Left lung (tissue), 10 donors: ENCODE measurements around the gene LRRN2. TPM values are rescaled to one million over a fixed set of nuclear protein-coding genes. Genes with fewer than 3 reads are reported as not detected.

Experiments used
- ATAC-seq: fragments of 200-7000 bp; cut with Tn5 transposase; one replicate; pipeline ENCODE4 v1.9.1; 2020; ENCODE audit warnings: moderate library complexity
- DNase-seq, 4 donors: peaks; one replicate each; pipeline ENCODE4 v3.0.0-alpha.2; 2013 to 2020
- H3K27ac ChIP-seq, 2 donors: fragments of 200-600 bp; sonication (generic) in 1 of 2; one replicate each; pipeline versions ENCODE4 v1.5.0 to v1.8.0; 2020 to 2021
- H3K27me3 ChIP-seq, 2 donors: fragments of 200-600 bp; sonication (generic) in 1 of 2; one replicate each; pipeline versions ENCODE4 v1.5.0 to v1.8.0; 2020 to 2021
- H3K36me3 ChIP-seq, 2 donors: fragments of 200-600 bp; sonication (generic) in 1 of 2; one replicate each; pipeline versions ENCODE4 v1.5.0 to v1.8.0; 2020 to 2021
- H3K4me1 ChIP-seq, 2 donors: fragments of 200-600 bp; one replicate each; pipeline ENCODE4 v1.8.0; 2021
- H3K4me3 ChIP-seq, 2 donors: fragments of 200-600 bp; sonication (generic) in 1 of 2; one replicate each; pipeline versions ENCODE4 v1.5.0 to v1.8.0; 2020 to 2021; ENCODE audit warnings: mild to moderate bottlenecking in 1 of 2
- H3K9me3 ChIP-seq, 2 donors: fragments of 200-600 bp; sonication (generic) in 1 of 2; one replicate each; pipeline versions ENCODE4 v1.5.0 to v1.8.0; 2020 to 2021
- intact Hi-C, 2 donors: fragments of 100-400 bp; cut with DNase I; formaldehyde crosslinking; loops; one replicate each; pipeline versions ENCODE4 v1.11.2 to v1.14.2; 2022
- polyA plus RNA-seq, 6 donors: library from polyadenylated mRNA; unstranded; fragments of 120-200 nt; gene quantifications; one replicate each; pipeline ENCODE4 v1.2.1, GENCODE V29; 2013; ENCODE audit not compliant: insufficient read length in 6 of 6
- total RNA-seq, 2 donors: library from RNA; stranded (reverse); fragmentation: NEBNext Ultra II Directional; extraction: Animal tissue kit (Norgen Biotek cat#: 25700); gene quantifications; one replicate each; pipeline ENCODE4 v1.2.1, GENCODE V29; 2021
- TF ChIP-seq, protein P1 (sequence below), 2 donors: fragments of 200-600 bp; sonication (generic) in 1 of 2; IDR thresholded peaks; one replicate each; pipeline versions ENCODE4 v1.5.0 to v1.8.0; 2021; ENCODE audit warnings: antibody characterized with exemption in 2 of 2
- donor health status: DM: no; HTN: yes; CAD: no.
- donor health status: DM: no; HTN: no; CAD: no.

LRRN2 gene
- total and polyA plus RNA-seq, 8 donors: 1.6 to 7.1 (median 2.0) TPM

DNA sequence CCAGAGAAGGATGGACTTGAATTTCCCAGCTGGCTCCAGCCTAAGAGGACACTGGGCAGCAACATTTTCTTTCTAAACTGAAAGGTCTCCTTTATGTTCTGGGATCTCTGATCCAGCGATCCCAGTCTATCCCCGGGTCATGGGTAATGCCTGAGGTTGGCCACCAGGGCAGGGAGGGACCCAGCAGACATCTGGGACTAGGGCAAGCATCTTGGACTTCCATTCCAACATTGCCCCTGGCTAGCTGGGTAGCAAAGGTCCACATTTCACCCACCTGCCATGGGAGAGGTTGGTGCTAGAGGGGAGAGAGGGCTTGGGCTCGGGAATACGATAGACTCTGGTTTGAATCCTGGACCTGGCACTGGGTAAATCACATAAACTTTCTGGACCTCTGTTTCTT is 84.6 kb downstream of the LRRN2 start:
- DNase-seq (no peak), ATAC-seq (no peak)
- intact Hi-C loops: no loop called here
- Histone ChIP-seq H3K4me1 (no peaks in the 10 kb centered on the region), H3K27ac (no peak overlapping the region), H3K27me3 (peaks cover 0 to 19% of the 10 kb centered on the region in 2 donors), H3K36me3 (no peaks in the 10 kb centered on the region), H3K4me3 (no peak overlapping the region), H3K9me3 (no peaks in the 10 kb centered on the region)
- TF ChIP-seq, protein P1, sequence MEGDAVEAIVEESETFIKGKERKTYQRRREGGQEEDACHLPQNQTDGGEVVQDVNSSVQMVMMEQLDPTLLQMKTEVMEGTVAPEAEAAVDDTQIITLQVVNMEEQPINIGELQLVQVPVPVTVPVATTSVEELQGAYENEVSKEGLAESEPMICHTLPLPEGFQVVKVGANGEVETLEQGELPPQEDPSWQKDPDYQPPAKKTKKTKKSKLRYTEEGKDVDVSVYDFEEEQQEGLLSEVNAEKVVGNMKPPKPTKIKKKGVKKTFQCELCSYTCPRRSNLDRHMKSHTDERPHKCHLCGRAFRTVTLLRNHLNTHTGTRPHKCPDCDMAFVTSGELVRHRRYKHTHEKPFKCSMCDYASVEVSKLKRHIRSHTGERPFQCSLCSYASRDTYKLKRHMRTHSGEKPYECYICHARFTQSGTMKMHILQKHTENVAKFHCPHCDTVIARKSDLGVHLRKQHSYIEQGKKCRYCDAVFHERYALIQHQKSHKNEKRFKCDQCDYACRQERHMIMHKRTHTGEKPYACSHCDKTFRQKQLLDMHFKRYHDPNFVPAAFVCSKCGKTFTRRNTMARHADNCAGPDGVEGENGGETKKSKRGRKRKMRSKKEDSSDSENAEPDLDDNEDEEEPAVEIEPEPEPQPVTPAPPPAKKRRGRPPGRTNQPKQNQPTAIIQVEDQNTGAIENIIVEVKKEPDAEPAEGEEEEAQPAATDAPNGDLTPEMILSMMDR (IDR thresholded peaks at IDR 0.05): peak in 1 of 2 donors; percentile 14

DNA sequence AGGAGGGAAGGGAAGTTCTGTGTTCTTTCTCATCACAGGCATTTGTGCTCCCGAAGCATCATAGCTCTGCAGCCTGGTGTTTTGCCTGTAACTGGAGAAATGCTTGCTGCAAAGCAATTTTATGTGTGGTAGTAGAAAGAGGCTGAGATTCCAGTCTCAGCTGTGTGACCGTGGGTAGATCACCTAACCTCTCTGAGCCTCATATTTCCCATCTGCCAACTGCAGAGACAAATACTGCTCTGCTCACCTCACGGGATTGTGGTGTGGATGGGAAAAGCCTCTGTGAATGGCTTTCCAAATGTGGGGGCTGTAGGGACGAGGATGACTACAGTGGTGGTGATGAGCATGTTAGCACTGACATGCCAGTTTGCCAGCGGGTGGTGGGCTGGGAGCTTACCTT is 85.3 kb downstream of the LRRN2 start:
- Histone ChIP-seq H3K4me1 (no peaks in the 10 kb centered on the region), H3K4me3 (no peak overlapping the region), H3K36me3 (no peaks in the 10 kb centered on the region), H3K27ac (no peak overlapping the region), H3K9me3 (no peaks in the 10 kb centered on the region), H3K27me3 (peaks cover 0 to 13% of the 10 kb centered on the region in 2 donors)
- ATAC-seq (no peak), DNase-seq (no peak)
- TF ChIP-seq, protein P1 (IDR thresholded peaks at IDR 0.05): no peak
- intact Hi-C loops: no loop called here

DNA sequence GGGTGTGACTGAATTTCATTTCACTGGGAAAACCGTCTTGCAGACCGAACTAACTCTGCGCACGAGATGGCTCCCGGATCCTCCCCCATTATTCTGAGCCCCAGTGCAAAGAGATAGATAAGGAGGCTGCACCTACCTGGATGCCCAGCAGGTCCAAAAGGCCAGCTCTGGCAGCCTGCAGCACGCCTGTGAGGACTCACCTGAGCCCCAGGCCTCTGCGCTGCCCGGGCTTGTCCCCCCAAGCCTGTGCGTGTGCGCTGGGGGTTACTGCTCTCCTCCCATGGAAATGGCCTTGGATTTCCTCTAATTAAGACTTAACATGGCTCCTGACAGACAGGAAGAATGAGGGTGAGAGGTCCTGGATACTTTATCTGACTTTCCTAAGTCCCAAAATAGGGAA is 85.9 kb downstream of the LRRN2 start:
- intact Hi-C loops: no loop called here
- H3K4me3 ChIP-seq: no peak overlapping the region
- H3K4me1 ChIP-seq: no peaks in the 10 kb centered on the region
- TF ChIP-seq, protein P1 (IDR thresholded peaks at IDR 0.05): no peak
- no peak for DNase-seq
- no peak overlapping the region for H3K27ac ChIP-seq
- no peaks in the 10 kb centered on the region for H3K36me3 ChIP-seq
- no peaks in the 10 kb centered on the region for H3K9me3 ChIP-seq
- H3K27me3 ChIP-seq: peaks cover 0 to 13% of the 10 kb centered on the region in 2 donors
- ATAC-seq: no peak

DNA sequence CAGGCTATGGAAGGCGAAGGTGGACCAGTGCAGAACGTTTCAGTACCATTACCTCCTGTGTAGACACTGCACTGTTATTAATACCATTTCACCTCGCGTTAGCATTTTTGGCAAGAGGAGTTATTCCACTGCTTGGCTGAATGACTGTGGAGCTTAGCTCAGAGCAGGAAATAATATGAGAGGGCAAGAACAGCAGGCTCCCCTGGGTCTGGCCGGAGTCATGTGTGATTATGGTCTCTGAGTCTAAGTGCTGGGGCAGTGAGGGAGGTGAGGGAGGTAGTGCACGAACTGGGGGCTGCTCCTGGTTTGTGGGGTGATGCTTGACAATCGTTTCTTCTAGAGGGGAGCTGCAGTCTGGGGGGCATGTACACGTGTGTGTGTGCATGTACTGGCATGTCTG is 86.4 kb downstream of the LRRN2 start:
- Histone ChIP-seq H3K4me1 (no peaks in the 10 kb centered on the region), H3K27ac (no peak overlapping the region), H3K27me3 (peaks cover 0 to 13% of the 10 kb centered on the region in 2 donors), H3K9me3 (no peaks in the 10 kb centered on the region), H3K4me3 (no peak overlapping the region), H3K36me3 (no peaks in the 10 kb centered on the region)
- TF ChIP-seq, protein P1 (IDR thresholded peaks at IDR 0.05): no peak
- ATAC-seq (no peak), DNase-seq (no peak)
- intact Hi-C loops: no loop called here

DNA sequence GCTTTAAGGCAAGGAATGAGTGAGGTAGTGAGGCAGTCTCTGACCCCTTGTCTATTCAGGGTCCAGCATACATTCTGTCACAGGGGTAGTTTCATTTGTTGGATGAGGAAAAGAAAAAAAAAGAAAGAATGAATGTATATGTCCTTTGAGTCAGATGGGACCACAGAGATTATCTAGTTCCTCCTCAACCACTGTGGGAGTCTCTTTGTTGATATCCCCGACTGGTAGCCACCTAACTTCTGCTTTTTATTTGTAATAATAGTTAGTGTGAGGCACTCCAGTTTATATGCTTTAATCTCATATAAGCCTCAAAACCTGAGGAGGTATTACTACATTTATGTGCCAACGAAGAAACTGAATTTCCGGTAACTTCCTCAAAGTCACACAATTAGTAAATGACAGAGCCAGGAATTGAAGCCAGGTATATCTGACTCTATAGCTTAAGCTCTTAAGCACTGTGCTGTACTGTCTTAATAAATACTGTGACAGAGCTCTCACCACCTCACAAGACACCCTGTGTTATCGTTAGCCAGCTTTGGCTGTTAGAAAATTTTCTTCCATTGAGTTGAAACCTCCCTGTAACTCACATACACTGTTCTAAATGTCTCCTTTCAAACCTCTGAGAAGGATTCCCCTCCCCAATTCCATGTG is 87.1 kb downstream of the LRRN2 start:
- Histone ChIP-seq H3K9me3 (no peaks in the 10 kb centered on the region), H3K27me3 (peaks cover 0 to 13% of the 10 kb centered on the region in 2 donors)

More for the DNA sequence above, 87.1 kb downstream of the LRRN2 start:
- TF ChIP-seq, protein P1 (IDR thresholded peaks at IDR 0.05): no peak
- no peak overlapping the region for H3K4me3 ChIP-seq
- intact Hi-C loops: no loop called here
- H3K27ac ChIP-seq: no peak overlapping the region
- no peaks in the 10 kb centered on the region for H3K36me3 ChIP-seq
- no peak for DNase-seq
- H3K4me1 ChIP-seq: no peaks in the 10 kb centered on the region
- ATAC-seq: no peak
